LoVo (cell line): ENCODE results near the gene RALGPS1.

Experiments
- DNase-seq: peaks from one replicate; pipeline ENCODE4 v3.0.0-alpha.2; 2016; ENCODE audit warnings: low spot score

Gene RALGPS1

GRCh38 chr9:127256324-127256723 is 341.7 kb downstream of the RALGPS1 start:
- no peak for DNase-seq

- DNase-seq, result no peak
These were observed 344.3 kb downstream of the RALGPS1 start for GRCh38 chr9:127258606-127259471.

GRCh38 chr9:127262602-127263001 is 348.0 kb downstream of the RALGPS1 start:
- DNase-seq, result no peak

- no peak for DNase-seq
These were observed 348.7 kb downstream of the RALGPS1 start for GRCh38 chr9:127263237-127263636.

- DNase-seq, result no peak
These were observed 349.1 kb downstream of the RALGPS1 start for GRCh38 chr9:127263664-127264063.

- no peak for DNase-seq
These were observed 350.1 kb downstream of the RALGPS1 start, which contains the start of gene GARNL3 for GRCh38 chr9:127264462-127265219. Gene GARNL3, plus strand, starts transcription at chr9:127264774. Its CDS starts 104 bp downstream, at chr9:127264878.

GRCh38 chr9:127267793-127268525 is 353.4 kb downstream of the RALGPS1 start:
- DNase-seq, result no peak

GRCh38 chr9:127269449-127269848 is 354.9 kb downstream of the RALGPS1 start:
- DNase-seq, result no peak
